SU-DHL-6 (cell line): ENCODE measurements around the gene TAF1L.

Experiments
- H2AFZ ChIP-seq: fragments of 200-600 bp; sonication (generic); 2 replicates; pipeline ENCODE4 v1.6.1; 2014; ENCODE audit warnings: low read depth, mild to moderate bottlenecking, moderate library complexity, mixed read lengths, antibody characterized with exemption, low read length; ENCODE audit not compliant: severe bottlenecking
- H3F3A ChIP-seq: fragments of 200-600 bp; shearing (Covaris generic); 2 replicates; pipeline ENCODE4 v1.6.0; 2016; ENCODE audit warnings: antibody characterized with exemption, mild to moderate bottlenecking; ENCODE audit not compliant: insufficient read depth
- H3K27ac ChIP-seq: fragments of 200-600 bp; sonication (generic); 2 replicates; pipeline ENCODE4 v1.5.1; 2016; ENCODE audit warnings: low read depth, mild to moderate bottlenecking, low read length, moderate library complexity, mixed read lengths
- H3K27me3 ChIP-seq: fragments of 200-600 bp; sonication (generic), shearing (Covaris generic); 2 replicates; pipeline ENCODE4 v1.6.0; 2014; ENCODE audit warnings: mild to moderate bottlenecking, low read length
- H3K36me3 ChIP-seq: fragments of 200-600 bp; sonication (generic); 2 replicates; pipeline ENCODE4 v1.6.1; 2014; ENCODE audit warnings: mild to moderate bottlenecking, low read length, mixed read lengths
- H3K4me2 ChIP-seq: fragments of 300-600, 200-600 bp; shearing (Covaris generic), sonication (generic); 2 replicates; pipeline ENCODE4 v1.6.0; 2014; ENCODE audit warnings: low read length, low read depth, mild to moderate bottlenecking; ENCODE audit not compliant: poor library complexity, severe bottlenecking
- H3K4me3 ChIP-seq: fragments of 200-600 bp; sonication (generic); 2 replicates; pipeline ENCODE4 v1.5.1; 2014; ENCODE audit warnings: antibody characterized with exemption, low read length, mild to moderate bottlenecking, mixed read lengths; ENCODE audit not compliant: insufficient read depth, poor library complexity, severe bottlenecking
- H3K79me2 ChIP-seq: fragments of 200-600 bp; sonication (generic); 2 replicates; pipeline ENCODE4 v1.6.1; 2014; ENCODE audit warnings: mild to moderate bottlenecking, low read length, moderate library complexity; ENCODE audit not compliant: insufficient read depth
- H3K9ac ChIP-seq: fragments of 200-600 bp; sonication (generic); 2 replicates; pipeline ENCODE4 v1.7.0; 2014; ENCODE audit warnings: mild to moderate bottlenecking, low read length
- H3K9me2 ChIP-seq: fragments of 200-600 bp; sonication (generic); replicated peaks from 2 replicates; pipeline ENCODE4 v1.6.1; 2014; ENCODE audit warnings: low read length; ENCODE audit not compliant: insufficient read depth
- H3K9me3 ChIP-seq: fragments of 200-600 bp; sonication (generic); 2 replicates; pipeline ENCODE4 v1.6.1; 2014; ENCODE audit warnings: low read length, mixed read lengths; ENCODE audit not compliant: insufficient read depth
- H4K20me1 ChIP-seq: fragments of 200-600 bp; sonication (generic); 2 replicates; pipeline ENCODE4 v1.6.1; 2014; ENCODE audit warnings: low read depth, mild to moderate bottlenecking, antibody characterized with exemption, low read length, moderate library complexity, mixed read lengths
- EZH2phosphoT487 ChIP-seq: fragments of 200-600 bp; sonication (generic), shearing (Covaris generic); conservative IDR thresholded peaks from 2 replicates; pipeline ENCODE4 v1.6.1; 2018; ENCODE audit warnings: mild to moderate bottlenecking, antibody characterized with exemption, low read length, moderate library complexity, mixed read lengths
- TF ChIP-seq, protein P1 (sequence below): fragments of 200-600 bp; sonication (generic); IDR thresholded peaks from one replicate; pipeline ENCODE4 v1.5.1; 2017; ENCODE audit warnings: antibody characterized with exemption, mild to moderate bottlenecking, low read length, moderate library complexity; ENCODE audit not compliant: insufficient read depth, poor library complexity, severe bottlenecking

TAF1L gene

GRCh38 chr9:32631991-32632390, 3.5 kb downstream of the TAF1L start:
- no peaks in the 10 kb centered on the region for H3K79me2 ChIP-seq
- TF ChIP-seq, protein P1, sequence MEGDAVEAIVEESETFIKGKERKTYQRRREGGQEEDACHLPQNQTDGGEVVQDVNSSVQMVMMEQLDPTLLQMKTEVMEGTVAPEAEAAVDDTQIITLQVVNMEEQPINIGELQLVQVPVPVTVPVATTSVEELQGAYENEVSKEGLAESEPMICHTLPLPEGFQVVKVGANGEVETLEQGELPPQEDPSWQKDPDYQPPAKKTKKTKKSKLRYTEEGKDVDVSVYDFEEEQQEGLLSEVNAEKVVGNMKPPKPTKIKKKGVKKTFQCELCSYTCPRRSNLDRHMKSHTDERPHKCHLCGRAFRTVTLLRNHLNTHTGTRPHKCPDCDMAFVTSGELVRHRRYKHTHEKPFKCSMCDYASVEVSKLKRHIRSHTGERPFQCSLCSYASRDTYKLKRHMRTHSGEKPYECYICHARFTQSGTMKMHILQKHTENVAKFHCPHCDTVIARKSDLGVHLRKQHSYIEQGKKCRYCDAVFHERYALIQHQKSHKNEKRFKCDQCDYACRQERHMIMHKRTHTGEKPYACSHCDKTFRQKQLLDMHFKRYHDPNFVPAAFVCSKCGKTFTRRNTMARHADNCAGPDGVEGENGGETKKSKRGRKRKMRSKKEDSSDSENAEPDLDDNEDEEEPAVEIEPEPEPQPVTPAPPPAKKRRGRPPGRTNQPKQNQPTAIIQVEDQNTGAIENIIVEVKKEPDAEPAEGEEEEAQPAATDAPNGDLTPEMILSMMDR, result no peak
- TF ChIP-seq EZH2phosphoT487, result no peak

GRCh38 chr9:32627394-32627954, 8.0 kb downstream of the TAF1L start:
- no peaks in the 10 kb centered on the region for H3K36me3 ChIP-seq
- no peak overlapping the region for H3K4me2 ChIP-seq
- no peaks in the 10 kb centered on the region for H3K79me2 ChIP-seq

More at GRCh38 chr9:32631991-32632390, 3.5 kb downstream of the TAF1L start:
- H3K9me2 ChIP-seq, result no peaks in the 10 kb centered on the region
- H3F3A ChIP-seq, result no peaks in the 10 kb centered on the region
- no peaks in the 10 kb centered on the region for H4K20me1 ChIP-seq
- no peaks in the 10 kb centered on the region for H3K27me3 ChIP-seq
- H3K9me3 ChIP-seq, result no peaks in the 10 kb centered on the region
- H2AFZ ChIP-seq, result no peak overlapping the region
- H3K9ac ChIP-seq, result no peak overlapping the region
- no peaks in the 10 kb centered on the region for H3K36me3 ChIP-seq
- H3K27ac ChIP-seq, result no peak overlapping the region
- no peak overlapping the region for H3K4me2 ChIP-seq
- no peak overlapping the region for H3K4me3 ChIP-seq

GRCh38 chr9:32625320-32625719, 10.1 kb downstream of the TAF1L start:
- Histone ChIP-seq H3F3A (no peaks in the 10 kb centered on the region), H3K9me3 (no peaks in the 10 kb centered on the region), H3K4me2 (no peak overlapping the region), H3K27ac (no peak overlapping the region), H3K27me3 (no peaks in the 10 kb centered on the region), H3K36me3 (no peaks in the 10 kb centered on the region), H3K9me2 (no peaks in the 10 kb centered on the region), H3K79me2 (no peaks in the 10 kb centered on the region), H4K20me1 (no peaks in the 10 kb centered on the region), H2AFZ (no peak overlapping the region), H3K4me3 (no peak overlapping the region), H3K9ac (no peak overlapping the region)
- TF ChIP-seq, protein P1, result no peak
- no peak for TF ChIP-seq EZH2phosphoT487

More at GRCh38 chr9:32627394-32627954, 8.0 kb downstream of the TAF1L start:
- H2AFZ ChIP-seq, result no peak overlapping the region
- TF ChIP-seq EZH2phosphoT487, result no peak
- TF ChIP-seq, protein P1, result no peak
- no peaks in the 10 kb centered on the region for H4K20me1 ChIP-seq
- no peak overlapping the region for H3K27ac ChIP-seq
- no peaks in the 10 kb centered on the region for H3K27me3 ChIP-seq
- no peaks in the 10 kb centered on the region for H3F3A ChIP-seq
- no peak overlapping the region for H3K9ac ChIP-seq
- no peaks in the 10 kb centered on the region for H3K9me2 ChIP-seq
- H3K4me3 ChIP-seq, result no peak overlapping the region
- no peaks in the 10 kb centered on the region for H3K9me3 ChIP-seq
